Nephron progenitor cell (in vitro differentiated cells): ENCODE data around the gene CFAP251.

Experiments
- DNase-seq: peaks from one replicate; pipeline ENCODE4 v3.0.0; 2021
- H3K27ac Mint-ChIP-seq: 2 replicates; pipeline ENCODE4 v1.8.0; 2021; ENCODE audit warnings: mild to moderate bottlenecking, moderate library complexity, mixed read lengths
- H3K27me3 Mint-ChIP-seq: 2 replicates; pipeline ENCODE4 v1.8.0; 2021; ENCODE audit warnings: mild to moderate bottlenecking, low read depth, mixed read lengths; ENCODE audit not compliant: poor library complexity
- H3K36me3 Mint-ChIP-seq: 2 replicates; pipeline ENCODE4 v1.8.0; 2021; ENCODE audit warnings: low read depth, mixed read lengths
- H3K4me1 Mint-ChIP-seq: 2 replicates; pipeline ENCODE4 v1.8.0; 2021; ENCODE audit warnings: mixed read lengths
- H3K4me3 Mint-ChIP-seq: 2 replicates; pipeline ENCODE4 v1.8.0; 2021; ENCODE audit warnings: mild to moderate bottlenecking, moderate library complexity, mixed read lengths
- H3K9me3 Mint-ChIP-seq: 2 replicates; pipeline ENCODE4 v1.8.0; 2021; ENCODE audit warnings: mild to moderate bottlenecking, moderate library complexity, mixed read lengths
- TF ChIP-seq, protein P1 (sequence below): fragments of 200-600 bp; sonication (generic); IDR thresholded peaks from 2 replicates; pipeline ENCODE4 v1.5.0; 2021; ENCODE audit warnings: antibody characterized with exemption

CFAP251 gene

GRCh38 chr12:121899590-121899989, 18.8 kb upstream of the CFAP251 start:
- peak overlapping the region; percentile 89 for H3K27ac Mint-ChIP-seq
- H3K4me3 Mint-ChIP-seq = no peak overlapping the region
- no peak for DNase-seq
- H3K36me3 Mint-ChIP-seq = peaks cover 61% of the 10 kb centered on the region
- TF ChIP-seq, protein P1, sequence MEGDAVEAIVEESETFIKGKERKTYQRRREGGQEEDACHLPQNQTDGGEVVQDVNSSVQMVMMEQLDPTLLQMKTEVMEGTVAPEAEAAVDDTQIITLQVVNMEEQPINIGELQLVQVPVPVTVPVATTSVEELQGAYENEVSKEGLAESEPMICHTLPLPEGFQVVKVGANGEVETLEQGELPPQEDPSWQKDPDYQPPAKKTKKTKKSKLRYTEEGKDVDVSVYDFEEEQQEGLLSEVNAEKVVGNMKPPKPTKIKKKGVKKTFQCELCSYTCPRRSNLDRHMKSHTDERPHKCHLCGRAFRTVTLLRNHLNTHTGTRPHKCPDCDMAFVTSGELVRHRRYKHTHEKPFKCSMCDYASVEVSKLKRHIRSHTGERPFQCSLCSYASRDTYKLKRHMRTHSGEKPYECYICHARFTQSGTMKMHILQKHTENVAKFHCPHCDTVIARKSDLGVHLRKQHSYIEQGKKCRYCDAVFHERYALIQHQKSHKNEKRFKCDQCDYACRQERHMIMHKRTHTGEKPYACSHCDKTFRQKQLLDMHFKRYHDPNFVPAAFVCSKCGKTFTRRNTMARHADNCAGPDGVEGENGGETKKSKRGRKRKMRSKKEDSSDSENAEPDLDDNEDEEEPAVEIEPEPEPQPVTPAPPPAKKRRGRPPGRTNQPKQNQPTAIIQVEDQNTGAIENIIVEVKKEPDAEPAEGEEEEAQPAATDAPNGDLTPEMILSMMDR = no peak
- no peaks in the 10 kb centered on the region for H3K27me3 Mint-ChIP-seq
- H3K4me1 Mint-ChIP-seq = peaks cover 11% of the 10 kb centered on the region
- no peaks in the 10 kb centered on the region for H3K9me3 Mint-ChIP-seq

DNA sequence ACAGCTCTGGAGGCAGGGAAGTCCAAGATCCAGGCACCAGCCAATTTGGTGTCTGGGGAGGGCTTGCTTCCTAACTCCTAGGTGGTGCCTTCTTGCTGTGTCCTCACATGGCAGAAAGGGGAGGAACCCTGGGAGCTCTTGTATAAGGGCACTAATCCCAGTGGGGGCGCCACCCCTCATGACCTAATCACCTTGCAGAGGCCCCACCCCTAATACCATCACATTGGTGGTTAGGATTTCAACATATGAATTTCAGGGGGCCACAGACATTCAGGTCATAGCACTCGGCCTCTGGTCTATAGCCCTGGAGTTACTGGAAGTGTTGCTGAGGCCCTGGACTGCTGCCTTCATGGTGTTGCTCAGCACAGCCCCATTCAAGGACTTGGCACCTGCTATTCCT, 15.2 kb upstream of the CFAP251 start:
- no peaks in the 10 kb centered on the region for H3K9me3 Mint-ChIP-seq
- H3K27me3 Mint-ChIP-seq = no peaks in the 10 kb centered on the region
- TF ChIP-seq, protein P1 = no peak
- H3K4me1 Mint-ChIP-seq = peaks cover 11% of the 10 kb centered on the region
- DNase-seq = no peak
- H3K4me3 Mint-ChIP-seq = no peak overlapping the region
- peaks cover 68% of the 10 kb centered on the region for H3K36me3 Mint-ChIP-seq
- no peak overlapping the region for H3K27ac Mint-ChIP-seq

GRCh38 chr12:121905746-121906145, 12.6 kb upstream of the CFAP251 start:
- Mint-ChIP-seq H3K36me3 (peaks cover 69% of the 10 kb centered on the region), H3K27ac (no peak overlapping the region), H3K9me3 (no peaks in the 10 kb centered on the region), H3K4me3 (no peak overlapping the region), H3K27me3 (no peaks in the 10 kb centered on the region), H3K4me1 (peaks cover 6% of the 10 kb centered on the region)
- TF ChIP-seq, protein P1 = no peak
- DNase-seq = no peak

DNA sequence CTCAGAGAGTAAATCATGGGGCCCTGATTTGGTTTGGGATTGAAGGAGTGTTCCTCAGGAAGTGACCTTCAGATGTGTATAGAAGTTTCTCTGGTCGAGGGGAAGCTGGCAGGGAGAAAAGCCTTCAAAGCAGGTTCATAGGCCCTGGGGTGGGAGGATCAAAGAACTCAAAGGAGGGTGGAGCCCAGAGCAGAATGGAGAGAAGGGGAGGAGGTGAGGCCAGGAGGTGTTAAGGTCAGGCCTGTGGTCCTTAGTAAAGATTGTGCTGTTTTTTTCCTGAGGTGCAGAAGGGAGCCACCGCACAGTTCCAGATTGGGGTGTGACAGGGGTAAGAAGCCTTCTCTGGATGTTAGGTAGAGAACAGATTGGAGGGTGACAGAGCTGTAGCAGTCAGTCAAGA, 9.7 kb upstream of the CFAP251 start:
- H3K4me1 Mint-ChIP-seq = peaks cover 6% of the 10 kb centered on the region
- H3K27ac Mint-ChIP-seq = peak overlapping the region; percentile 62
- peaks cover 3% of the 10 kb centered on the region for H3K9me3 Mint-ChIP-seq
- TF ChIP-seq, protein P1 = no peak
- peaks cover 62% of the 10 kb centered on the region for H3K36me3 Mint-ChIP-seq
- H3K27me3 Mint-ChIP-seq = no peaks in the 10 kb centered on the region
- no peak overlapping the region for H3K4me3 Mint-ChIP-seq
- no peak for DNase-seq

GRCh38 chr12:121911824-121912585, 6.4 kb upstream of the CFAP251 start:
- no peak overlapping the region for H3K27ac Mint-ChIP-seq
- peaks cover 3% of the 10 kb centered on the region for H3K9me3 Mint-ChIP-seq
- TF ChIP-seq, protein P1 = no peak
- peaks cover 48% of the 10 kb centered on the region for H3K36me3 Mint-ChIP-seq
- peaks cover 23% of the 10 kb centered on the region for H3K4me1 Mint-ChIP-seq
- H3K27me3 Mint-ChIP-seq = no peaks in the 10 kb centered on the region
- no peak for DNase-seq
- no peak overlapping the region for H3K4me3 Mint-ChIP-seq

- Mint-ChIP-seq H3K4me1 (peaks cover 31% of the 10 kb centered on the region), H3K36me3 (peaks cover 35% of the 10 kb centered on the region), H3K27me3 (peaks cover 5% of the 10 kb centered on the region), H3K27ac (peak overlapping the region; percentile 80), H3K9me3 (peaks cover 3% of the 10 kb centered on the region), H3K4me3 (no peak overlapping the region)
- TF ChIP-seq, protein P1 = no peak
- DNase-seq = no peak
These were observed 2.5 kb upstream of the CFAP251 start for GRCh38 chr12:121915841-121916321.
